Activated CD8-positive, alpha-beta memory T cell treated with anti-CD3 and anti-CD28 coated beads for 1 hour (primary cell): Measurements from ENCODE around the gene DTD1.

ENCODE experiments used
- DNase-seq, 2 donors: peaks; one replicate each; pipeline ENCODE4 v3.0.0-alpha.2; 2020; ENCODE audit warnings: low read depth in 1 of 2; ENCODE audit errors: extremely low read depth in 1 of 2

DTD1 gene

DNA sequence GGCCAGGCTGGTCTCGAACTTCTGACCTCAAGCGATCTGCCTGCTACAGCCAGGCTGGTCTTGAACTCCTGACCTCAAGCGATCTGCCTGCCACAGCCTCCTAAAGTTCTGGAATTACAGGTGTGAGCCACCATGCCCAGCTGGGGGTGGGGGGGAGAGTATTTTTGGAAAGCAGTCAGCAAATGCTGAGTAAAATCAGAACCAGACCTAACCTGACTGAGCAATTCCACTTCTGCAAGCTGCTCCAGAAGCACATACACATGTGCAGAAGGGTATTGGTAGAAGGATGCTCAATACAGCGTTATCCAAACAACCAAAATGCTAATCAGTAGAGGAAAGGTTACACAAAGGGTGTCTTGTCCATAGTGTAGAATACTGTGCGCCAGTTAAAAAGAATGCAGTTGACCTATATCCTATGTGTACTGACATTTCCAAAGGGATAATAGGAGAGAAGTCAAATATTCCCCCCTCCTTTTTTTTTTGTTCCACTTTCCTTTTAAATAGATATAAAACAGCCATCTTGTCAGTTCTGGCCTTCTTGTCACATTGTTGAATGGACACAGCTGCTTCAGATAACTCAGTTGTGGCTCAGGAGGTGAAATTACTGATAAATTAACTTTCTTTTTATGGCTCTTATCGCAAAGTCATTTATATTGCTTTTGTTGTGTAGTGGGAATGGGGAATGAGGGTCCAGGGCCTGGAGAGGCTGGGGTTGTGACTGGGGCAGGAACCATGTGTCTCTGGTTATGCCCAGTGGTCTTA, 74.6 kb downstream of the DTD1 start:
- DNase-seq = no peak

DNA sequence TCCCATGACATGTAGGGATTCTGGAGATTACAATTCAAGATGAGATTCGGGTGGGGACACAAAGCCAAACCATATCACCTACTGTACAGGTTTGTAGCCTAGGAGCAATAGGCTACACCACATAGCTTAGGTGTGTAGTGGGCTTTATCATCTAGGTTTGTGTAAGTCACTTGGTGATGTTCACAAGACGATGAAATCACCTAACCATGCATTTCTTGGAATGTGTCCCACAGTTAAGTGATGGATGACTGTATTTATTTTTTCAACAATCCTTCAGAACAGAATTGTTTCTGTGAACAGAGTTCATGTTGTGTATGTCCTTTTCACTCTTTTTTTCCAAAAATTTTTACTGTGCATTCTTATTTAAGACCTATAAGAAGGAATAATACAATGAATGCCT, 76.1 kb downstream of the DTD1 start:
- DNase-seq = no peak

- DNase-seq = no peak
Observed at GRCh38 chr20:18665135-18665534, 77.3 kb downstream of the DTD1 start.

- no peak for DNase-seq
Observed at GRCh38 chr20:18666803-18667415, 79.1 kb downstream of the DTD1 start.

- no peak for DNase-seq
Observed at GRCh38 chr20:18669241-18670019, 81.6 kb downstream of the DTD1 start.

GRCh38 chr20:18671203-18671710, 83.4 kb downstream of the DTD1 start:
- DNase-seq = no peak

DNA sequence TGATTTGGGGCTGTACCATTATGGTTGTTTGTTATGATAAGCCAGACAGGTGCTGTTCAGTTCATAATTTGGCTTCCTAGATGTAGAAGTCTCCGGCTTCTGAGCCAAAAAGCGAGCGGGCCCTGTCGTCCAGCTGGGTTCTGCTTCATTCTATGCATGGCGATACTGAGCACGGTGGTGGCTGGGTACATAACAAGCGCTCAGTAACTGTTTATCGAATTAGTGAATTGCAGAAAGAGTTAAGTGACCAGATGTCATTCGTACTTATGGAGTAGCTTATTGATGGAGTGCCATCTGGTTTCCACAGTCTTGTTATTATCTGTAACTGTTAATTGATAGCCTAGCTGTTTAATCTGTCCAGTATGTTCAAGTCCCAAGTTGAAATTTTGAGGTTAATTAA, 85.0 kb downstream of the DTD1 start:
- DNase-seq = no peak

DNA sequence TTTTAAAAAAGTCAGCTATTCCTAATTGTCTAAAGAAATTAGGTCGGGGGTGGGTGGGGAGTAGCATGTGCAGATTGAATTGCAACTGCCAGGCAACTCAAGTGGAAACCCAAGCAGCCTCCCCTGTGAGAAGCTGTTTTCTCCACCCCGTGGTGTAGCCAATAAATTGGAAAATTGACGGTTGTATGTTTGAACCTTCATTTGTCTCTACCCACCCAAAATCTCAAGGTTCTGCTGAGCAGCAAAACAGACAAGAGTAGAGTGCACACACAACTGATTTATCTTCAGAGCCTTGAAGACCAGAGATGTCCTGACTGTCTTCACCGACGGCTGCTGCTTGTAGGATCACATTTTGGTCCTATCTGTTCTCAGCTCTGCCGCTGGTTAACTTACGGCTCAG, 88.5 kb downstream of the DTD1 start:
- DNase-seq = no peak

DNA sequence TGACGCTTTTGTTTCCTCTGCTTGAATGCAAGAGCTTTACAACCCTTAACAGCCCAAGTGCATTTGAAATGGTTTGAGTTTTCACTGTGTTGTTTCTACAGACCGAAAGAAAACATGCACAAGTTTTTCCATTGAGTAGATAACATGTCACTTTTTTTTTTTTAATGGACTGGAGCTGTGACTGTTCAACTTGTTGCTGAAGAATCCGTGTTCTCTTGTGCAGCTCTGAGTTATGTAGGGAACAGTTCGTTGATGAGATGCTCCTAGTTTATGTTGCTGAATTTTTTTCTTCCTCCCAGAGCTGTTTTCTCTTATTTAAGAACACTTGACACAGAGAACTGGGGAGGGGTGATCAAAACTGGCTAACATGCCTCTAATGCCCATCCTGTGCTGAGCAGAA, 89.3 kb downstream of the DTD1 start:
- DNase-seq = no peak

GRCh38 chr20:18678549-18679419, 90.9 kb downstream of the DTD1 start:
- DNase-seq = no peak

DNA sequence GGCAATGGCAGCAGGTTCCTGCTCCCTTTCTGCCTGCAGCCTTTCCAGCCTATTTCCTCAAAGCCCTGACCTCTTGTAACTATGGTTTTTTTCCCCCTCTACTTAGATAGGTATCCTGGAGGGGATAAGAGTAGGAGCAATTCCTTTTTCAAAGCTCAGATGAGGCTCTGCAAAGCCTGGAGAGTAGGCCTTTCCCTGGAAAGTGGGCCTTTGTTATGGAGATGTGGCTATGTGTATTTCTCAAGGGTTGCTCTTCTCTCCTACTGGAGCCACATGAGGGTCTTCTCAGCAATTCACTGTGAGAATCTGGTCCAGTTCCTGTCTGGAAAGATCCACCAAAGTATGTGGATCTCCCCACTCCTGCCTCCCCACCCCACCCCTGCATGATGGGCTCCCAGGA, 96.0 kb downstream of the DTD1 start:
- DNase-seq = no peak

- DNase-seq = no peak
Observed at GRCh38 chr20:18684775-18685174, 96.9 kb downstream of the DTD1 start.

GRCh38 chr20:18685406-18685805, 97.6 kb downstream of the DTD1 start:
- no peak for DNase-seq

DNA sequence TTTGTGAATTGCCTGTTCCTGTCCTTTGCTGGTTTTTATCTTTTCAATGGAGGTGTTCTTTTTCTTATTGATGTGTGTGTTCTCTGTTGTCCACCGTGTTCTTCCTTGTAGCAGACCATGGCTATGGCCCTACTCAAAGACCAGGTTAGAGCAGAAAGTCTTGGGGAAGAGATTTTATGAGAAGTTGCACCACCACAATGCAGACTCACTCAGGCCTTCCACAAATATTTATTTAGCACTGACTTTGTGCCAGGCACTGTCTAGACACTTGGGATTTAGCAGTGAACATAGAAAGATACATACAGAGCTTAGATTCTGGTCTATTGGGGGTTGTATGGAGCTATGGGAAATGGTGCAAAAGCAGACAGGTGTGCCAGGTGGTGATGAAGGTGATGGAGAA, 98.8 kb downstream of the DTD1 start:
- DNase-seq = no peak

GRCh38 chr20:18688676-18689075, 100.8 kb downstream of the DTD1 start:
- DNase-seq = no peak

GRCh38 chr20:18689557-18689956, 101.7 kb downstream of the DTD1 start:
- no peak for DNase-seq

GRCh38 chr20:18692447-18692846, 104.6 kb downstream of the DTD1 start:
- no peak for DNase-seq

- no peak for DNase-seq
Observed at GRCh38 chr20:18694071-18694470, 106.2 kb downstream of the DTD1 start.

DNA sequence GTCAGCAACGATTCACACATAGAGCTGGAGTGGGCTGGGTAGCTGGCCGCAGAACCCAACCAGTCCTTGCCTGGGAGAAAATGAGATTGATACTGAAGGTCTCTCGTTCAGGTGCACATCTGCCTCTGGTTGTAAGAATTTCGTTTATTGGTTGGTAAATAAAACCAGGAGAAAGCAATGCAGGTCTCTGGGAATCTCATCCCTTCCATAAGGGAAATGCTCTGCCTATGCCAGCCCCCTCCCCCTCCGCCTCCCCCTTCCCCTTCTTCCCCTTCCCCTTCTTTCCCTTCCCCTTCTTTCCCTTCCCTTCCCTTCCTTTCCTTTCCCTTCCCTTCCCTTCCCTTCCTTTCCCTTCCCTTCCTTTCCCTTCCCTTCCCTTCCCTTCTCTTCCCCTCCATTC, 107.3 kb downstream of the DTD1 start:
- no peak for DNase-seq

- no peak for DNase-seq
Observed at GRCh38 chr20:18698735-18699380, 111.0 kb downstream of the DTD1 start.
